SJCRH30 (cell line): ENCODE data around the gene GPD1. TPM values are rescaled to one million over a fixed set of nuclear protein-coding genes. Genes with fewer than 3 reads are reported as not detected.
"Not testable (repeated sequence)": the region's sequence is repeated elsewhere in the genome, so short reads cannot be mapped to it uniquely, and the experiment has no call there.

ENCODE experiments used
- DNase-seq, 2 experiments: peaks; one replicate each; pipeline ENCODE4 v3.0.0-alpha.2; 2015 to 2020
- H3K27ac ChIP-seq: fragments of 250-450 bp; sonication (Bioruptor Pico); 2 replicates; pipeline ENCODE4 v1.5.1; 2020; ENCODE audit warnings: mild to moderate bottlenecking, moderate library complexity
- H3K27me3 ChIP-seq: fragments of 250-450 bp; sonication (Bioruptor Pico); 2 replicates; pipeline ENCODE4 v1.5.1; 2020; ENCODE audit warnings: mild to moderate bottlenecking, moderate library complexity
- H3K36me3 ChIP-seq: fragments of 250-450 bp; sonication (Bioruptor Pico); 2 replicates; pipeline ENCODE4 v1.5.1; 2020; ENCODE audit warnings: mild to moderate bottlenecking, moderate library complexity
- H3K4me1 ChIP-seq: fragments of 250-450 bp; sonication (Bioruptor Pico); 2 replicates; pipeline ENCODE4 v1.5.1; 2020; ENCODE audit warnings: mild to moderate bottlenecking, moderate library complexity
- H3K4me3 ChIP-seq: fragments of 250-450 bp; sonication (Bioruptor Pico); 2 replicates; pipeline ENCODE4 v1.5.1; 2020; ENCODE audit warnings: mild to moderate bottlenecking, moderate library complexity
- H3K9me3 ChIP-seq: fragments of 250-450 bp; sonication (Bioruptor Pico); replicated peaks from 2 replicates; pipeline ENCODE4 v1.5.1; 2020; ENCODE audit warnings: mild to moderate bottlenecking, moderate library complexity
- total RNA-seq: library from RNA; depleted of rRNA; stranded (reverse); fragments of >200 nt; shearing (Covaris generic); gene quantifications from 2 replicates; pipeline ENCODE4 v1.2.3, GENCODE V29; 2014

GPD1 gene
- total RNA-seq, 1 experiment from 2014 or later, result 0.24 TPM

DNA sequence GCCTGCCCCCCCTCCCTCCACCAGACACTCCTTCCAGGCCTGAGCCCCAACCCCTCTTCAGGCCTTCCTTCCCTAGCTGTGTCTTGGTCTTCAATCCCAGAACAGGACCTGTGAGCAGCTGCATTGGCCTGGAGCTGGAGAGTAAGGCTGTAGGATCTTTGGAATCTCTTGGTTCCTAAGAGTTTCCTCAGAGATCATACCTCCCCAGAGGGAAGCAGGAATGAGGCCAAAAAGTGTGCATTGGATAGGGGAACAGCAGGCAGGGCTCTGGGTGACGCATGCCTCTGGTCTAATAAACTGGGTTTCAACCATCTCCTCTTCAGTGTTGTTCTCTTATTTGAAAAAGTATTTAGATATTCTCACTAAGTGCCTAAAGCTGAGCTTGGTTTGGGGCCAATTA lies 20.5 kb upstream of the GPD1 start:
- Histone ChIP-seq H3K4me3 (no peak overlapping the region), H3K9me3 (no peaks in the 10 kb centered on the region), H3K27ac (no peak overlapping the region), H3K27me3 (no peaks in the 10 kb centered on the region), H3K36me3 (peaks cover 15% of the 10 kb centered on the region), H3K4me1 (no peaks in the 10 kb centered on the region; the same call in 1 of the 2 replicates)
- DNase-seq, result no peak

DNA sequence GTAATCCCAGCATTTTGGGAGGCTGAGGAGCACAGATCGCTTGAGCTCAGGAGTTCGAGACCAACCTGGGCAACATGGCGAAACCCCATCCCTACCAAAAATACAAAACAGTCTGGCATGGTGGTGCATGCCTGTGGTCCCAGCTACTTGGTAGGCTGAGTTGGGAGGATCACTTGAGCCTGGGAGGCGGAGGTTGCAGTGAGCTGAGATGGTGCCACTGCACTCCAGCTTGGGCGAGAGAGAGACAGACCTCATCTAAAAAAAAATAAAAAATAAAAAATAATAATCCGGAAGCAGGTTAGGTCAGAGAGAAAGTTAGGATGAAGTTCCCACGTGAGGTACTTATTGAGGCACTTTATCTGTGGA lies 19.4 kb upstream of the GPD1 start:
- Histone ChIP-seq H3K27ac (peak overlapping the region; percentile 80), H3K36me3 (peaks cover 24% of the 10 kb centered on the region), H3K4me3 (peak overlapping the region; percentile 68)
- not testable (repeated sequence) for H3K27me3 ChIP-seq, H3K4me1 ChIP-seq, DNase-seq, H3K9me3 ChIP-seq

DNA sequence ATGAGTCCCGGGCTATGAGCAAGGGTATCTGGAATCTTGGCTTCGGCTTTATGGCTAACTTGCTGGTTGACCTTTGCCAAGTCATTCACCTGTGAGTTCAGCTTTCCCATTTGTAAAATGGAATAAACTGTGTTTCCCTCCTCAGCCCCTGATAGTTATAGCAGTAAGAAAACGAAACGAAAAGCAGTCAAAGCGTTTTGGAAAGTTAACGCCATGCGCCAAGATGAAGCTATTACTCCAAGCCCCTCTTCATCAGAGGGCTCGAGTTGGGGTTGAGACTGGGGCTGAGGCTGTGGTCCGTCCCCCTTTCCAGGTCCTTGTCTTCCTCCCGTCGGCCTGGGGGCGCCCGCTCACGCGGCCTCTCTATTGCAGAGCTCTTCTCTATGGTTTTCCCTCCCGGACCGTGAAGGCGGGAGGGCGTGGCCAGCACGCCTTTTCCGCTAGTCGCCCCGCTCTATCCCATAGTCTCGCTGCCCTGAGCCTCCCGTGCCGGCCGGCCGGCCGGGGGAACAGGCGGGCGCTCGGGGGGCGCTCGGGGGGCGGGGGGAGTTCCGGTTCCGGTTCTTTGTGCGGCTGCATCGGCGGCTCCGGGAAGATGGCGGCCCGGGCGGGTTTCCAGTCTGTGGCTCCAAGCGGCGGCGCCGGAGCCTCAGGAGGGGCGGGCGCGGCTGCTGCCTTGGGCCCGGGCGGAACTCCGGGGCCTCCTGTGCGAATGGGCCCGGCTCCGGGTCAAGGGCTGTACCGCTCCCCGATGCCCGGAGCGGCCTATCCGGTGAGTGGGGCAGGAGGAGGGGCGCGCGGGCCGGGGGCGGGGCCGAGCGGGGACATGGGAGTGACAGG lies 18.8 kb upstream of the GPD1 start, which contains the start of gene SMARCD1:
Gene SMARCD1, plus strand, starts transcription at position 568 of the 840 bp plus-strand sequence. Its CDS starts 28 bp downstream, at position 596.
- H3K36me3 ChIP-seq, result peaks cover 30% of the 10 kb centered on the region
- DNase-seq, result peak; percentile 97 to 98
- no peaks in the 10 kb centered on the region for H3K9me3 ChIP-seq
- peak within 1 kb of the TSS; percentile 68 for H3K4me3 ChIP-seq
- no peaks in the 10 kb centered on the region; the same call in 1 of the 2 replicates for H3K4me1 ChIP-seq
- no peaks in the 10 kb centered on the region for H3K27me3 ChIP-seq
- H3K27ac ChIP-seq, result peak within 1 kb of the TSS; percentile 80

DNA sequence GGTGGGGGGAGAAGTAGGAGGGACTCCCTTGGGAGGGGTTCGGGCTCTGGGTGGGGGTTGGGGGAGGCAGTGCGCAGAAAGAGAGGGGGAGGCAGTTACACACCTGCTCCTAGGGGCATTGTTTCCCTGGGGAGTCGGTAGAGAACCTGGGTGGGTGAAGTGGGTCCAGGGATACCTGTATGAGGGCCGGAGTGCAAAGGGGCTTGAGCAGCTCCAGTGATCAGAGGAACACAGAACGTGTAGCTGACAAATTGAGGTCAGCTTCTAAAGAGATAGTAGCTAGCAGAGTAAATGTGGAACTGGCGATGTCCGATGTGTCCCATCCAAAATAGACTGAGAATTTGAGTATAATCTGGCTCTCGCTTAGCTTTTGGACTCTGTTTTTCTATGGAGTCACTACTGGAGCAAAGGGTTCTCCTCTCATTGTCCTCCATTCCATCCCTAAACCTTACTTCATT lies 18.2 kb upstream of the GPD1 start:
- H3K4me1 ChIP-seq, result no peaks in the 10 kb centered on the region; the same call in 1 of the 2 replicates
- peak overlapping the region; percentile 80 for H3K27ac ChIP-seq
- H3K36me3 ChIP-seq, result peaks cover 36% of the 10 kb centered on the region
- no peaks in the 10 kb centered on the region for H3K9me3 ChIP-seq
- H3K4me3 ChIP-seq, result peak overlapping the region; percentile 68
- no peak for DNase-seq
- H3K27me3 ChIP-seq, result no peaks in the 10 kb centered on the region

DNA sequence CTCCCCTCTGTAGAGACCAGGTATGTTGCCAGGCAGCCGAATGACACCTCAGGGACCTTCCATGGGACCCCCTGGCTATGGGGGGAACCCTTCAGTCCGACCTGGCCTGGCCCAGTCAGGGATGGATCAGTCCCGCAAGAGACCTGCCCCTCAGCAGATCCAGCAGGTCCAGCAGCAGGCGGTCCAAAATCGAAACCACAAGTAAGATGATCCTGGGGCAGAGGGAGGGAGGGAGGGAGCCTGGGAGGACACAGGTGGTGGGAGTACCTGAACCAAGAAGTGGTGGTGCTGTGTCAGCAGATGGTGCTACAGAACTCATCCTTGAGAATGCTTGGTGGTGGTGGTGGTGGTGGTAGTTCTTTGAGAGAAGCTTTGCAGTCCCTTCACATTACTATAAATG lies 17.7 kb upstream of the GPD1 start:
- no peak overlapping the region for H3K27ac ChIP-seq

DNA sequence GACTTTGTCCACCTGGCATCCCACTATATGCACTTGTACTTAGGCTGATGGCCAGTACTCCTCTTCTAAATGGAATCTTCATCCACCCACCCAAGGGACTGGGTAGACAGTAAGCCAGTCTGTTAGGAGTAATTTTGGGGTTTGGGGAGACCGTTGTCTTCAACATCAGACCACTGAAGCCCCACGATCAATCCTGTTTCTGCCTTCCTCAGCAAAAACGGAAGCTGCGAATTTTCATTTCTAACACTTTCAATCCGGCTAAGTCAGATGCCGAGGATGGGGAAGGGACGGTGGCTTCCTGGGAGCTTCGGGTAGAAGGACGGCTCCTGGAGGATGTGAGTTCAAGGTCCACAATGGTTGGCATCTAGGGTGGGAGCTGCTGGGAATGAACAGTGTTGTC lies 16.7 kb upstream of the GPD1 start:
- Histone ChIP-seq H3K27ac (no peak overlapping the region), H3K27me3 (no peaks in the 10 kb centered on the region), H3K36me3 (peaks cover 47% of the 10 kb centered on the region), H3K9me3 (no peaks in the 10 kb centered on the region), H3K4me3 (no peak overlapping the region), H3K4me1 (no peaks in the 10 kb centered on the region; the same call in 1 of the 2 replicates)
- DNase-seq, result no peak

More for the DNA sequence above, 17.7 kb upstream of the GPD1 start:
- no peaks in the 10 kb centered on the region for H3K27me3 ChIP-seq
- no peak overlapping the region; the same call in 1 of the 2 replicates for H3K4me3 ChIP-seq
- H3K36me3 ChIP-seq, result peaks cover 40% of the 10 kb centered on the region
- no peak for DNase-seq
- no peaks in the 10 kb centered on the region; the same call in 1 of the 2 replicates for H3K4me1 ChIP-seq
- no peaks in the 10 kb centered on the region for H3K9me3 ChIP-seq

DNA sequence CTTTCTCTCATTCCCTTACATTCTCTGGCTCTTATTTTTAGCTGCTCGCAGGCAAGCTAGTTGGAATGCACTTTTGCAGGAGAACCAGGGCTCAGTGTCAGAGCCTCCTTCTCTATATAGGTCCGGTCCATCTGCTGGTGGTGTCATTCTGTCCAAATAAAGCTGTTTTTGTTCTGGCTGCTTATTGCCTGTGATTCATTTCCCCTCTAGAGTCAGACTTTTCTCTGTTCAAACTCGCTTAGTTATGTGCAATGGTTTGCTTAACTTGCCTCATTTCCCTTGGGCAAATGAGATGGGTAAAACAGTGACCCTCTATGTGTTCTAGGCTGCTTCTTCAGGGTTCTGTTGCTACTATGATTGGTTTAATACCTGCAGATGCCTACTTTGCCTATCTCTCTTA lies 15.8 kb upstream of the GPD1 start:
- H3K4me1 ChIP-seq, result no peaks in the 10 kb centered on the region; the same call in 1 of the 2 replicates
- no peak overlapping the region for H3K27ac ChIP-seq
- no peak for DNase-seq
- H3K4me3 ChIP-seq, result no peak overlapping the region
- peaks cover 53% of the 10 kb centered on the region for H3K36me3 ChIP-seq
- no peaks in the 10 kb centered on the region for H3K27me3 ChIP-seq
- H3K9me3 ChIP-seq, result no peaks in the 10 kb centered on the region

DNA sequence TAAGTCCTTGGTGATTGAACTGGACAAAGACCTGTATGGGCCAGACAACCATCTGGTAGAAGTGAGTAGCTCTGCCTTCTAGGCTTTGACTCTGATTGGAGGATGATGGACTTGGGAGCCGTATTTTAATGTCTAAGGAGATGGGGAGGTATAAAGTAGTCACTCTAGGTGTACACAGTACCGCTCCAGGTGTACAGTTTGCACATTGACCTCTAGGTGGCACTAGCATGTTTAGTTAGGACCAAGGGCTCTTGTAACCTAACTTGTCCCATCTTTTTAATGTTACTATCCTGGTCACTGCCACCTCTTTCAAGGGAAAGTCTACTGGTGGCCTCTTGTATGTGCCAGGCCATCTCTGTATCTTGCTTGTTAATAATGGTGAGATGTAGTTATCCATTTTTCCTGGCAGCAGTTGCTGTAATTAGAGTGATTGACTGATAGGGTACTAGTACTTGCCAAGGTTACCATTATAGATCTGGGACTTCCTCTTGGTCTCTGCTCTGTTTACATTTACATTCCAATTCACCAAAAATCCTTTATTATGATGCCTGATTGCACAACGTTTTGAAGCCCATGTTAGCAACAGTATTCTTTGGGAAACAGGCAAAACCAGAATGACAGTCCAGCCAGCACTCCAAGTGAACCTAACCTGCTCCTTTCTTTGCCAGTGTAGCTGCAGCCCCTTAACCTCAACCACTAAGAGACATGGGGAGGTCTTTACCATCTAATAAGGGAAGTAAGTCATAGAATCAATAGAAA lies 15.1 kb upstream of the GPD1 start:
- H3K27ac ChIP-seq, result no peak overlapping the region
- no peaks in the 10 kb centered on the region for H3K27me3 ChIP-seq
- peak; percentile 59 to 79 for DNase-seq
- H3K4me1 ChIP-seq, result no peaks in the 10 kb centered on the region; the same call in 1 of the 2 replicates
- H3K4me3 ChIP-seq, result no peak overlapping the region
- no peaks in the 10 kb centered on the region for H3K9me3 ChIP-seq
- H3K36me3 ChIP-seq, result peaks cover 60% of the 10 kb centered on the region

DNA sequence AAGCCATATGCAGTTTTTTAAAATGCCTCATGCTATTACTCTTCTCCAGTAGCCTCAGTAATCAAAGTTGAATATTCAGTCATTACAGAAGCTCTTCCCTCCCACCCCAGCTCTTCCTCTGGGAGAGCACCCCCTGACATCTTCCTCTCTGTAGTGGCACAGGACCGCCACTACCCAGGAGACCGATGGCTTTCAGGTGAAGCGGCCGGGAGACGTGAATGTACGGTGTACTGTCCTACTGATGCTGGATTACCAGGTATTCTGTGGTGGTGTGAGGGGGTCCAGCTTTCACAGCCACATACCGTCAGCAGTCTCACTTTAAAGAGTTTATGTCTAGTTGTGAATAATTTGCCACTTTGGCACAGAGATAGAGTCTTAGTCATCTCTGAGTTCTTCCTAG lies 14.1 kb upstream of the GPD1 start:
- Histone ChIP-seq H3K9me3 (no peaks in the 10 kb centered on the region), H3K36me3 (peaks cover 69% of the 10 kb centered on the region), H3K27ac (no peak overlapping the region)

DNA sequence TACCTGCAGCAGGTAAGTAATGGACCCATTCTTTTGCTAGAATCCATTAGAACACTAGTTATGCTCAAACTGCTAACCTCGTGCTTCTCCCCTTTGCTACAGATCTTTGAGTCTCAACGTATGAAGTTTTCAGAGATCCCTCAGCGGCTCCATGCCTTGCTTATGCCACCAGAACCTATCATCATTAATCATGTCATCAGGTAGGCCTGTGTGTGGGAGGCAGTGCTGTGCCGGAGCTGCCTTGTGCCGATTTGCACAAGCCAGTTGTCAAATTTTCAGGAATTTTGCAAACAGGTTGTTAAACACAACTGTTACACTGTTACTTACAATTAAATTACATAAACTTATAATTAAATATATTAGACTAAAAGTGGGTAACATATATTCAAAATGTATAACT lies 13.4 kb upstream of the GPD1 start:
- Histone ChIP-seq H3K4me1 (no peaks in the 10 kb centered on the region; the same call in 1 of the 2 replicates), H3K9me3 (no peaks in the 10 kb centered on the region), H3K27ac (no peak overlapping the region), H3K27me3 (no peaks in the 10 kb centered on the region), H3K4me3 (no peak overlapping the region), H3K36me3 (peaks cover 73% of the 10 kb centered on the region)
- DNase-seq, result no peak

More for the DNA sequence above, 14.1 kb upstream of the GPD1 start:
- H3K4me3 ChIP-seq, result no peak overlapping the region
- DNase-seq, result no peak
- H3K27me3 ChIP-seq, result no peaks in the 10 kb centered on the region
- H3K4me1 ChIP-seq, result no peaks in the 10 kb centered on the region; the same call in 1 of the 2 replicates

DNA sequence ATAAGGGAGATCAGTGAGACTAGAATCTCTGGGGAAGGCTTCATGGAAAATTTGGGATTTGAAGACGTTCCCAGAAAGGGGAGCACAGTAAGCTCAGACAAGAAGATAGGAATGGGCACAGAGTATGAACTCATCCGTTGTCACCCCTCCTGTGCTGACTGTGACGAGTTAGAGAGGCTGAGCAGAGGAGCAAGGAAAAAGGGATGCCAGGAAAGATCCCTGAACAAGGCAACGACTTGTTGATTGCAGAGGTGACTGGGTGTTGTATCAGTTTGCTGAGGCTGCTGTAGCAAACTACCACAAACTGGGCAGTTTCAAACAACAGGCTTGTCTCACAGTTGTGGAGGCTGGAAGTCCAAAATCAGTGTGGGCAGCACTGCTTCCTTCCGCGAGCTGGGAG lies 5.9 kb upstream of the GPD1 start:
- Histone ChIP-seq H3K4me3 (no peak overlapping the region), H3K27ac (no peak overlapping the region), H3K9me3 (no peaks in the 10 kb centered on the region), H3K27me3 (no peaks in the 10 kb centered on the region), H3K36me3 (peaks cover 77% of the 10 kb centered on the region), H3K4me1 (no peaks in the 10 kb centered on the region)
- no peak for DNase-seq

DNA sequence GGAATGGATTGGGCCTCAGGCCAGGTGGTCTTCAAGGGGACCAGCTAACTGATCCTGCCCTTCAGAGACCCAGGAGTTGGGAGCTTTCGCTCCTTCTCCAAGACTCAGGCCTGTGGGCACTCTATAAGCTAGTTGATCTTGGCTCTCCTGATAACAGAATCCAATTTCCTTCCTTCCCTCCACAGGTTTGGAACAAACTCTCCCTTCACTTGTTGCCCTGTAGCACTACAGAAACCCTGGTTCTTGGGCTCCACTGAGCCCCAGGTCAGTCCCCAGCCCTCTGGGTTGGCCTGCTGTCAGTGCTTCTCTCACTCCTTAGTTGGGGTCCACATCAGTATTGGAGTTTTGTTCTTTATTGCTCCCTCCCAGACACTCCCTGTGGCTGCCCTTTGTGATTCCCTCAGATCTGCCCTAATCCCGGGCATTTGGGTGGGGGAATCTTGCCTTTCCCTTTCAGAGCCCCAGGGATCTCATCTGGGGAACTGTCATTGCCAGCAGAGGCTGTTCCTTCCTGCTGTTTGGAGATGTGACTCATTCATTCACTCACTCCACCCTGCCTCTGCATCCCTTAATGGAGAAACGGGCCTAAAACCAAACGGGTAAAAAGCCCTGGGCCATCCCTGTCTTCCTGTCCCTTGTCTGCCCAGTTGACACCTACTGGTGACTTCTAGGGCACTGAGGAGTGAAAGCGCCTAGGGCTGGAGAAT lies 4.4 kb upstream of the GPD1 start:
- H3K27ac ChIP-seq, result no peak overlapping the region
- H3K9me3 ChIP-seq, result no peaks in the 10 kb centered on the region
- H3K36me3 ChIP-seq, result peaks cover 63% of the 10 kb centered on the region
- H3K4me1 ChIP-seq, result peaks cover 10% of the 10 kb centered on the region
- H3K27me3 ChIP-seq, result no peaks in the 10 kb centered on the region
- no peak overlapping the region for H3K4me3 ChIP-seq
- no peak for DNase-seq

DNA sequence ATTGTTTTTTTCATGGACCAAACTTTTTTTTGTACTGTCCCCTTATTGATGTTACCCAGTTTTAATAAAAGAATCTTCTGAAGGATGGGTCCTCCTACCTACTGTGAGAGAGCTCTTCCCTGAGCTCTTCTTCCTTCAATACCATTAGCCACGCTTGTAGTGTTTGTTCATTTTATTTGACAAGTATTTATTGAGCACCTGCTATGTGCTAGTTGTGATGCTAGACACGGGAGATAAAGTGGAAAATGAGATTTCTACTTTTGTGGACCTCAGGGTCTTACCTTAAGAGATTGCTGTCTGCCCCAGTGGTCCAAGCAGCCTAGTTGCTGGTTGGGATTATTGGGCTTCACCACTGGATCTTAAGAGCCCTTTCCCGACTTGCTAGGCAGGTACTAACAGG lies 3.2 kb upstream of the GPD1 start:
- H3K4me1 ChIP-seq, result peaks cover 11% of the 10 kb centered on the region
- H3K9me3 ChIP-seq, result no peaks in the 10 kb centered on the region
- H3K4me3 ChIP-seq, result no peak overlapping the region
- H3K27me3 ChIP-seq, result no peaks in the 10 kb centered on the region
- peaks cover 55% of the 10 kb centered on the region for H3K36me3 ChIP-seq
- H3K27ac ChIP-seq, result no peak overlapping the region
- no peak for DNase-seq

DNA sequence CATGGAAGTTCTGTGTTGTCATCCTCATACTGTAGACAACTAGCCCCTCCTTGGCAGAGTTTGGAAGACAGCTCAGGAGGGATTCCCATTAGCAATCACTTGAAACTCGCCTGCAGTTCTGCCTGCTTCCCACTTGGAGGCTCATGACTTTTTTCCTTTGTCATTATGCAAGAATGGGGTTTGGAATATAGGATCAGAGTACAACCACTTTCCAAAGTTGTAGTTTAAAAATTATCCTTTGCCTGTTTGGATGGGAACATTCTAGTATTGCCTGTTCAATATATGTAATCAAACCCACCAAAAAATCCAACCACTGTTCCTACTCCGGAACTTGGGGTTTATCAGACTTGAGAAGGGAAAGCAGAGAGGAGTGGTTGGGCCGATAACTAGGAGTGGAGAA lies 2.1 kb upstream of the GPD1 start:
- H3K36me3 ChIP-seq, result peaks cover 44% of the 10 kb centered on the region
- no peaks in the 10 kb centered on the region for H3K27me3 ChIP-seq
- H3K27ac ChIP-seq, result no peak overlapping the region
- H3K9me3 ChIP-seq, result no peaks in the 10 kb centered on the region
- DNase-seq, result peak in 1 of 2 experiments; percentile 39
- peaks cover 11% of the 10 kb centered on the region for H3K4me1 ChIP-seq
- no peak overlapping the region for H3K4me3 ChIP-seq
